NCI-H510A (cell line): ENCODE measurements around the gene AVPR1B.

Experiments used
- DNase-seq: peaks from one replicate; lab custom pipeline; 2025; lab: John Stamatoyannopoulos, UW

The AVPR1B gene

DNA sequence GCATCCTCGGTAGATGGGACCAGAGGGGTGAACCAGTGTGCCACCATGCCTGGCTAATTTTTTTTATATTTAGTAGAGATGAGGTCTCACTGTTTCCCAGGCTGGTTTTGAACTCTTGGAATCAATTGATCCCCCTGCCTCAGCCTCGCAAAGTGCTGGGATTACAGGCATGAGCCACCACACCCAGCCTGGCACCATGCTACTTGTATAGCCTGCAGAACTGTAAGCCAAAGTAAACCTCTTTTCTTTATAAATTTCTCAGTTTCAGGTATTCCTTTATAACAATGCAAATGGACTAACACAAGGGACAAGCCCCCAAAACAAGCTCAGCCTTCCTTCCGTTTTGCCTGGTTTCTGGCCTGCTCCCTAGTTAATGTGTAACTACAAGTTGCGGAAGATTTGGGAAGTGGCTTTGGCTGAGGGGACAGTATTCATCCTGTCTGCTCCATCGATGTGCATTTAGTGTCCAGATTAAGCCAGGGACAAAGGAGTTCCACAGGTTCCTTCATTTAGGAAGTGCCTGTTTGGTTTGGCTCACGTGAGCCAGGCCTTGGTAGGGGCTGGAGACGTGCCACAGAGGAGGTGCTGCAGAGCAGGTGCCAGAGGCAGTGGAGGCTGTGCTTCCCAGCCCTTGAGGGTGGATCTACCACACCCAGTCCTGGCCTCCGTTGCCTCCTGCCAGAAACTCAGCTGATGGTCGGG, 4.4 kb downstream of the AVPR1B start:
- DNase-seq, result no peak

DNA sequence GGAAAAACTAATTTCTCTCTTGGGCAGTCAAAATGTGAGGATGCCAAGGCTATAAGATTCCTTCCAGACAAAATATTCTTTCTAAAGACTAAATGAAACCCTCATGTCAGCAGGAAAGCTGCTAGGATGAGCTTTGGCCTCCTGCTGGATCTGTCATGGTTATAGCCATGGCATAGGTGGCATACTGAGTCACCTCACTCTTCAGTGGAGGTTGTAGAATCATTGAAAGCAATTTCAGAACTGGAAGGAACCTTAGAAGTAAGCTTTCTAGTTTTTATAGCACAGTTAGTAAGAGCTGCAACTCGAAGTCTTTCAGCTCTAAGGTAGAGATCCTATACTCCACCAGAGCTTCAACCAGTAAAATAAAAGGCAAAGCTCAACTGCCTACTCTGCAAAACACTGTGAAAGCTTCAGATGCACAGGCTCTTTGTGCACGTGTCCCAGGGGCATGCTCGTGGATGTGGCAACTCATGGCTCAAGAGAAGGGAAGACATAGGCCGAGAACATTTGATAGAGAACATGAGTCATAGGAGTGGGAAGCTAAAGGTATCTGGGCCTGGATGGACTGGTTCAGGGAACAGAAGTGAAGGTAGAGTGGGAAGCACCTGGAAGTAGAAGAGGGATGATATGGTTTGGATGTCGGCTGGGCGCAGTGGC, 5.8 kb downstream of the AVPR1B start:
- no peak for DNase-seq

DNA sequence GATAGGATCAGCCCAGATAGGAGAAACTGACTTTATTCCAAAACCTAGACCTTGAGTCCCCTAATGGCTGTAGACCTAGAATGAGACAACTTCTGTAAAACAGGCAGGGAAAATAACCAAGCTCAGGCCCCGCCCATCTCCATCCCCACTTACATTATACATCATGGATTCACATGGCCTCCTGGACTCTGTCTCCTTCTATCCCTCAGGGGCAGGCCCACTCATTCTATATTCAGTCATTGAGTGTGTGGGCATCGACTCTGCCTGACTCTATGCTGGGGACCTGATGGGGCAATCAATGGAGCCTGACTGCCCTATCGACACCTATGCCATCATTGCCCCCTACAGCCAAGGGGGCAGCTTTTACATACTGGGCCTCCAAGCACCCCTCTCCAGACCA, 6.4 kb downstream of the AVPR1B start:
- no peak for DNase-seq

DNA sequence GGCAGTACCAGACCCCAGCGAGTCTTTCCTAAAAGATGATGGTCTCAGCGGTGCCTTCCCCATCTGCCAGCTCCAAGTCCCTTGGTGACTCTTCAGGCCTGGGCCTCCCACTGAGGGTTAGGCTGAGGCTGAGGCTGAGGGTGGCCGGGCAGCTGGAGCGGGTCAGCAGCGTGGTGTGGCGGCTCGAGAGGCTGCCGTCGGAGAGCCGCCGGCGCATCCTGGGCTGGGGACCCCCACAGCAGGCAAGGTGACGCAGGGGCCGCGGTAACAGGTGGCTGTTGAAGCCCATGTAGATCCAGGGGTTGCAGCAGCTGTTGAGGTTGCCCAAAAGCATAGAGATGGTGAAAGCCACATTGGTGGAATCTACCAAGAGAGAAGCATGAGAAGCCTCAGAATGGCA, 7.0 kb downstream of the AVPR1B start:
- DNase-seq, result no peak

DNA sequence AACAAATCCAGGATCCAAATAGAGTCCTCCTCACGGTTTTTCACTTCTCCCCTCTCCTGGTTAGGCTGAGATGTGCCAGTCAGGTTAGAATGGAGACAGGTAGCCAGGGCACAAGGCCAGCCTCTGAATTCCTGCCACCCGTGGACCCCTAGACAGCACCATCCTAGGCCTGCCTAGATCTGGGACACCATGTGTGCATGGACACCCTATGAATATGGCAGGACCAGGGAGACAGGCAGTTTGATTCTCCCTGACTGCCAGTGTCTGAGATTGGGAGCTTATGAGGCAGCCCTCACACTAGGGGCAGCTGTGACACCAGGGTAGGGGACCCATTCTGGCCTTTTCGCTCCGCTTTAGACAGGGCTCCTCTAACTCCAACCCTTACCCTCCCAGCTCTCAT, 7.5 kb downstream of the AVPR1B start:
- DNase-seq, result no peak

DNA sequence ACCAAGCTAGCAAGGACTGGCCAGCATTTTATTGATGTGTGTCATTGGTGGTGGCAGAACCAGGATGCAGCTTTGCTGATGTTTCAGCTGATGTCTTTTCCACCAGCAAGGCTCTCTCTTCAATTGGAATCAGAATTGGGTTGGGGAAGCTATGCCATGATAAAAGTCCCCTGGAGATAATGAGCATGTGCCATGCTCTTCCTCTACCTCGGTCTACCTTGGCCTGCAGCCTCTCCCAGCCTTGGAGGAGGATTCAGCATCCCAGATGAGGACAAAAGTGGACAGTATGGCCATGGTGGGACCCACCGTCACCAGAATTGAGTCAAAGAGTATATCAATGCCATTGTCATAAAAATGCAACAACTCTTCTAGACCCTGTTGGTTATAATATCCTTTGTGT, 8.6 kb downstream of the AVPR1B start:
- no peak for DNase-seq

DNA sequence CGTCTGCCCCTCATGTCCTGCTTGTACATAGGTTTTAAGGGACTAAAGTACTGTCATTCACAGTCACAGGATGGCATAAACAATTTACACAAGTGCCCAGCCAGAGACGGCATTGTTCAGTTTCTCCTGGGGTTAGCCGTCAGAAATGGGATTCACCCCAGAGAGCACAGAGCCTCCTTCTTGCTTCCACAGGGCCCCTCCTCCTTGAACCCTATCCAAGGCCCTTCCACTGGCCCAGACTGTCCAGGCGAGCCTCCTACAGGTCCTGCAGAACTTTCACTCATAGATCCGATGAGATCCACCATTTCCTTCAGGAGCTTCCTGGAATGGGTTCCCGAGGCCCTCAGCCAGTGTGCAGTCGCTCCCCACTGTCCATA, 10.0 kb downstream of the AVPR1B start:
- DNase-seq, result no peak

DNA sequence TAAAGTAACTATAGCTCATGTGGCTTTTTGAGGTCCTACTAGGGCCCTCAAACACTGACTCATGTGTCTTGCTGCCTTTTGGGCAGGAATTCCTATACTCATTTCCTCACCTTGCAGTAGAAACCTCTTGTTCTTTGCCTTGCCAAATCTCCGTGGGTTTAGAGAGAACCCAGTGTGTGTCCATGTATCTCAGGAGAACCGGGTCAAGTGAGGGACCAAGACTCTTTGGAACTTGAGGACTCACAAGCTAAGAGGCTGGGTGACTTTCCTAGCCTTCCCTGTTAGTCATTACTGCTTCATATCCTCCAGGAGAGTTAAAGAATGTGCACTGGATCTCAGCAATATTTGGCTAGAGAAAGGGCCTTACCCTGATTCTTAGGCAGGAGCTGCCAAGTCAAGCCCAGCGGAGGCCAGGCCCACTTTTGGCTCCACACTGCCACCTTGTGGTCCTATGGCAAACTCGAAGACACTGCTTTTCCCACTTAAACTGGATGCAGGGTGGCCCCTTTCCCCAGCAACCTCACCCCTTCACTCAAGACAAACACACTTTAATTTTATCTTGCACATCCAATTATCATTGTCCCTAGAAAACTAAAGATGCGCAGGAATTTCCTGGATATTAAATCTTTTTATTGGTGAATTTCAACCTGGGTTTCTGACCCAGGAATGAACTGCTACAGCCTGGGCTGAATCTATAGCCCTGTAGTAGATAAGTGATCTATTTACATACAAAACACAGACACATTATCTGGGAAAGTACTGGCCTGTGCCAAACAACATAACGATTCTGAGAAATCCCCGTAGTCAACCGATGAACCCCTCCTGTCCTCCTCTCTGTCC, 10.6 kb downstream of the AVPR1B start:
- DNase-seq, result peak; percentile 33

DNA sequence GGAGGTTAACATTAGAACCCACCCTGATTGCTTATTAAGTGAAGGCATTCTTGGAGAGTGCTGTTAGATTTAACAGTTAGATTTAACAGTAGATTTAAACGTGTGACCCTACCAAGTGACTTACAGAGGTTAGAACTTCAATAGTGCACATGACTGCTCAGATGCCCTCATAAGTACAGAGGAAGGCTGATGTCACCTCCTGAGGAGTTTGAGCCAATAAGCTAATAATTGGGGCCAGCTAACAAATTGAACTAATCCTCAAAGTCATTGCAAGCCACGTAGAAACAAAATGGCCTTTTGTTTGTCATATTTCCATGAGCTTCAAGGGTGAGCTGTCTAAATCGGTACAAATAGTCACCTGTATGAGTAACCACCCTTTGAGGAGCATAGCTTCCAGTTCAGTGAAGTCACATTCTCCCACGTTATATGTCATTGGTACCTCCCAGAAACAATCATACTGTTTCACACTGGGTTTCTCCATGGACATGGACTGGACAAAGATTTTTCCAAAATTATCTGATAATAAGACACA, 11.7 kb downstream of the AVPR1B start:
- no peak for DNase-seq

DNA sequence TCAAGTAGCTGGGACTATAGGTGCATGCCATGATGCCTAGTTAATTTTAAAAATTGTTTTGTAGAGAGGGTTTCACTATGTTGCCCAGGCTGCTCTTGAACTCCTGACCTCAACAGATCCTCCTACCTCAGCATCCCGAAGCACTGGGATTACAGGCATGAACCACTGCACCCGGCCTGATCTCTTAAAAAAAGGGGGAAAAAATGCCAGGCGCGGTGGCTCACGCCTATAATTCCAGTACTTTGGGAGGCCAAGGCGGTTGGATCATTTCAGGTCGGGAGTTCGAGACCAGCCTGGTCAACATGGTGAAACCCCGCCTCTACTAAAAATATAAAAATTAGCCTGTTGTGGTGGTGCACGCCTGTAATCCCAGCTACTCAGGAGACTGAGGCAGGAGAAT, 13.2 kb downstream of the AVPR1B start:
- DNase-seq, result no peak

DNA sequence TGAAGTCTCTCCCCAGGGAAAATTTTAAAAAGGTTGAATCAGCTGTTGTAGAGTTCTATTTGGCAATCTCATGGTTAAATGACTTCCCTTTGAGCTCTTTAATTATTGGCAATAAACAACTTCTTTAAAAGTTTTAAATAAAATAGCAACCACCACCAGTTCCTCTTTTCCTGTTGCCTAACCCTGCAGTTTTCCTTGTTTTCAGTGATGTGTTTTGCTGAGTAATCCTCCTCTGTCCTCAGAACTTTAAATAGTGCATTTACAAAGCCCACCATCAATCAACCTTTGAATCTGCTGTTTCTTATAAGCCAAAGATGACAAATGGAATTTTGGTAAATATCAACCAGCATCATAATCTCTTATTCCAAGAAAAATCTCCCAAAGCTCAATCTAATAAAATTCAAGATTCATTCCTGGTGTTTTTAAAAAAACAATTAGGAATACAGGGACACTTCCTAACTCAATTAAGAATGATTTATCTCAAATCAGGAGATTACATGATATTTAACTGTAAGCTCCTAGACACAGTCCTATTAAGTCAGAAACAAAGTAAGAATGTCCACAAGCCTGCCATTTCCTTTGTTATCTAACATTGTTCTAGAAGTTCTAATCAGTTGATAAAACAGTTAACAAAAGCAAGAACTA, 14.8 kb downstream of the AVPR1B start:
- DNase-seq, result no peak

DNA sequence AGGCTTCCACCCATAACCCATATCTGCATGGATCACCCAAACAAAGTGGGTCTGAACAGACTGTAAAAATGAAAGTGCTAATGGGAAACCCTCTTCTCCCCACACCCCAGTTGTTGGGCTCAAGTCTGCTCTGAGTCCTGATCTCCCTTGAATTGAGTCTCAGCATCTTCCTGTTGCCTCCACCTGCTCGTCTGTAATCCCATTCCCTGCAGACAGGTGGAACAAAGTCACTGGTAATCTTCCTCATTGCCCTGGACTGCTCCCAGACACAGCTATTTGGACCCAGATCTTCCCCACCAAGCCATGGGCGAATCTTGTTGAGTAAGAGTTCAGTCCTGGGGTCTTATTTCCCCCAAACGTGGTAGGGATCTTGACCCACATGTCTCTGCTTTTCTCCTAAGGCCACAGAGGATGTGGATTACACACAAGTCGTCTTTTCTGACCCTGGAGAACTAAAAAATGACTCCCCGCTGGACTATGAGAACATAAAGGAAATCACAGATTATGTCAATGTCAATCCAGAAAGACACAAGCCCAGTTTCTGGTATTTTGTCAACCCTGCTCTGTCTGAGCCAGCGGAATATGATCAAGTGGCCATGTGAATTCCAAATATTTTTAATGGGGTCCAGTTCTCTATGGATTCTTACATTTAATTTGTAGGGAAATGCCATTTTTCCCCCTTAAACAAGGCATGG, 15.7 kb downstream of the AVPR1B start:
- no peak for DNase-seq

DNA sequence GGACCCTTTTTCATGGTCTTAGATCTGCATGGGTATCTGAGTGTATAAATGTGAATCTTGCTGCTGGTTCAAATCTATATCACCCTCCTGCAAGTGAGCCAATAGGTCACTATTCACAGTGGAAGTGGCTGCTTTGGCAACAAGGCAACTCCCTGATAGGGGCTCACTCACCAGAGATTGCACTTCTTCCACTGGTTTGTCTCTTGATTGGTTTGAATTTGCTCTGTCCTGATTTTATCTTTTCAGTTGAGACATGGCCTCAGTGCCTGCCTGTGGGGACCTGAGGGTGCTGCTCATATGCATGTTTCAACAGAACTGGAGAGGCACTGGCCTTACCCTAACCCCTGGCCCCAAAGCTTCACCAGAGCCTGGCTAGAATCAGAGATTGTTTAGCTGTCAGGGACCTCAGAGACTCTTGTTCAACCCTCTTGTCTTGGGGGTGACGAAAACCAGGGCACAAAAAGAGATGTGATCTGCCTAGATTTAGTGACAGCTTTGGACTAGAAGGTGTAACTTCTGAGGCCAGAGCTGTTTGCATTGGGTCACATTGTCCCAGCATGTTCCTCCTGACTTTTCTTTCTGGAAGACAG, 16.9 kb downstream of the AVPR1B start:
- DNase-seq, result no peak

DNA sequence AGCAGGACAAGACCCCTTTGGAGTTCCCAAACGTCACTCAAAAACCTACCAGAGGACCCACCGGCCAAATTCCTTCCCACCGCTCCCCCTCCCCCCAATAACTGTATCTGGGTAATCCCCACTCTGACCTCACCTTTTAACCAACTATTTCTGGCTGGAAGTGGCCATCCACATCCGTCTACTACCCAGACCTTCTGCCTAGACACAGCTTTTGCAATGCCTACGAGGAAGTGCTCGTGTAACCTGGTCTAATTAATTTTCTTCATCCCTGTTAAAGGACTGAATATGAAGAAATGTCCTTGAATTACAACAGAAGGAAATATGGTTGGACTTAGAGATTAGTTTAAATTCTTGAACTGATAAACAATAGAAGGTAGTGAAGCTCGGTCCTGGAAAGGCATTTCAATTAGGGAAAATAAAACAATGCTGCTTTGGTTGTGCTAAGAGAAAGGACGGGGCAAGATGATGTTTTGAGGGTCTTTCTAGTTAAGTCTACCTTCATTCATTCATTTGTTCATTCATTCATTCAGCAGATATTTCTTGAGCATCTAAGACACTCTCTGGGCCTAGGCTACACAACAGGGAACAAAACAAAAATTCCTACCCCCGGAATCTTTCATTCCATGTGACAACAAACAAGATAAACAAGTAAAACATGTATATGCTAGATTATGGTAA, 18.8 kb downstream of the AVPR1B start:
- no peak for DNase-seq

DNA sequence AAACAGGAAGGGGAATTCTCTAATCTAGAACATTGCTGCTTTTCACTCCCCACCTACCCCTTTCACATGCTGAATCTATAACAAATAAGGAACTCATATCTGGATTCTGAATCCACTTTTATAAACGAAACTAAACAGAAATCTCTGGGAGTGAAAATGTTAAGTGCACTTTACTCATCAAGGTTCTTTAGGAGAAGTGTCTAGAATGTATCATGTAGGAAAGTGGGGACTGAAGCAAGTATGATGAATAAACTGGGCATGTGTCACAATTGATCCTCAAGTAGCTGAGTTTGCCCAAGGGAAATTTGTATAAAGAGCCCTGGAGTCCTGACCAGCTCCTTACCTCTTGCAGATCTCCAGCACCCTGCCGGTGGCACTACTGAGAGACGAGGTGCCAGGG, 19.8 kb downstream of the AVPR1B start:
- DNase-seq, result no peak

DNA sequence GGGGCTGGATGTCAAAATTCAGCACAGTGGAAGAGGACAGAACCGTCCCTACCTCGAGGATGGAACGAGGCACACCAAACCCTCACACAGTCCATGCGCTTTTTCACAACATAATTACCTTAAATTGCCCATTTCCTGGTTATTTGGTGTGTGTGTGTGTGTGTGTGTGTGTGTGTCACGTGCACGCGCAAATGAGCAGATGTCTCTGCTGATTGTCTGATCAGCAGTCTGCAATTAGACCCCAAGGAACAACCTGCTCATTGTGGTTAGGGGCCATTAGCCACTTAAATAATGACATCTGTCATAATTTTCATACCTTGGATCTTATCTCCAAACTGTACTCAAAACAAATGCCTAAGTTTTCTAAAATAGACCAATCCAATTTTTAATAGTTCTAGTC, 23.2 kb downstream of the AVPR1B start:
- DNase-seq, result no peak

DNA sequence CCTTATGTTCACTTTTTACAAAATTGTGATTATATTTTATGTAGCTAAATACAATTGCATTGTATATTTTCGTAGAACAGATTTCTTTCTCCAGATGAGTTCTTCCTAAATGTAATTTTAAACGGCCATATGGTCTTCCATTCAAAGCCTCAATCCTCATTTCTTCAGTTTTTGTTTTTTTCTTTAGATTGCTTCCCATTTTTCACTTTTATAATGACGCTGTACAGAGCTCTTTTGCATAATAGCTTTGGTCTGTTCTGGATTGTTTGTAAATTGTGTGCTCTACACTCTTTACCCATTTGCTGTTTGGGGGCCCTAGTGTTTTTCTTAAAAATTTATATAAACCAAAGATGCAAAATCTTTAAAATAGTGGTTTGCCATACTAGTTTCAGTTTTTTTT, 27.8 kb downstream of the AVPR1B start:
- DNase-seq, result no peak

DNA sequence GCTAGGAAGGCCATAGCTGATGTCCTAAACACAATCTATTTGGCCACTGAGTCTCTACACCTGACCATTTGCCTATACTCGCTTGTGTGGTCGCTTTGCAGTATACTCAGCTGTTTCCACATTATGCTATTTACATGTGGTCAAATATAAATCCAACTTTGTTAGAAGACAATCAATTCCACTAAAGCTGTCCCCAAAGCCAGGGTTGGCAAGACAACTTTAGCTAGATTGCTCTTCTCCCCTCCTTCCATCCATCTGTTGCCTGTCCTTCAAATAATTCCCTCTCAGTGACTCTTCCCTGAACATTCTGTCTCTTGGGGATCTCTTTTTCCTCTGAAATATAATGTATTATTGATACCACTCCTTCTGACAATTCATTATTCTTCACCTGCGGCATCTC, 30.1 kb downstream of the AVPR1B start:
- DNase-seq, result no peak

DNA sequence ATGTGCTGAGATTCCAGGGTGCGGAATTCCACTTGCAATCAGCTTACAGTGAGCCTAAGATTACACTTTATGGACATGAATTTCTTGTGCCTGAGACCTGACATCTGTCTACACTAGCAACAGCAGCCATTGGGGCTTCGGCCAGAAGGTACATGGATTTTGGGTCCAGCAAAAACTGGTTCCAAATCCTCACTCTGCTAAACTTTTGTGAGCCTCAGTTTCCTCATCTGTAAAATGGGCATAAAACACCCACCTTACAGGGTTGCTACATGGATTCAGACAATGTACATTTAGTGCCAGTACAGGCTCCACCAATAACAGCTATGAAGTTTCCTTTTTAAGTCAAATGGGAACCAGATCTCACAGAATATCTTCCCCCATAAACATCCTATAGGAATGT, 33.4 kb downstream of the AVPR1B start:
- no peak for DNase-seq

DNA sequence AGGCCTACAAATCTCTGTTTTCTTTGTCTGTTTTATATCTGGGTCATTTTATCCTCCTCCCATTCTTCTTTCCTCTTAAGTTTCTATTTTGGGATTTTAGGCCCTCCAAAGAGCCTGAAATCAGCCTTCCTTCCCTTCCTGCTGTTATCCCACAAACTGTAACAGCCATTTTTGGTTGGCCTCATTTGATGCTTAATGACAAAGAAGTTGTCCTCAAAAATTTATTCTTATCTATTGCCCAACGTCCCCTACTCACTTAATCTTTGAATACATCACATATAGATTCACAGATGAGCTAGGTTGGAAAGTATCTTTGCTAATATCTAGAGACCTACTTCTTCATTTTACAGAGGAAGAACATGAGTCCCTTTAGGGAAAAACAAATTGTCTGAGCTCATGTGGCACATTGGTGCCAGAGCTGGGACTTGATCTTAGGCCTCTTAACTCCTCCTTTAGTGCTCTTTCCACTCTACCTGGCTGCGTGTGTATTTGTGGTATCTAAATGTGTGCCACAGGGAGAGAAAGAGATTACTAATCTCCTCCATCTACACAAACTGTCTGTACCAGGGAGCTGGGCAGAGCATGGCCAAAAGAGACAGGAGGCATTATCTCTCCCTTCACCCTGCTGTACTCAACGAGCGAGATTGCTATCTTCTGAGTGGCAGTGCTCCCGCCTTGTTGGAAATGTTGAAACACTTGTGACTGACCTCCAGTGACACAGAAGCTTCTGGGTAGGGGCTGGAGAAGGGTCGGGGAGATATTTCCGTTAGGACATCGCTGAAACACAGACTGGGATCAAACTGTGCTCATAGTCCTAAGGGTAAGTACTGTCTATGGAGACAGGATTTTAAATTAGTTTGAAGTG, 34.1 kb downstream of the AVPR1B start:
- DNase-seq, result no peak
